ENCODE data around the gene GTF2A2.

GRCh38 chr15:59688423-59688781 lies 31.1 kb upstream of the GTF2A2 start:
- no peak for TF ChIP-seq POLR2AphosphoS5 (IDR thresholded peaks at IDR 0.05)
- TF ChIP-seq CTCF (IDR thresholded peaks at IDR 0.05): no peak
- TF ChIP-seq POLR2A (IDR thresholded peaks at IDR 0.05): peak in 1 of 2 donors; percentile 14
